Erythroblast (primary cell): ENCODE data around the gene GAB1.

Source experiments
- GATA1 ChIP-seq: IDR thresholded peaks from 2 replicates; pipeline ENCODE4 v1.6.1; 2011; ENCODE audit warnings: low read depth, mild to moderate bottlenecking, control low read depth, low read length, moderate library complexity
- POLR2A ChIP-seq: IDR thresholded peaks from 2 replicates; pipeline ENCODE4 v1.6.1; 2011; ENCODE audit warnings: mild to moderate bottlenecking, low read length

DNA sequence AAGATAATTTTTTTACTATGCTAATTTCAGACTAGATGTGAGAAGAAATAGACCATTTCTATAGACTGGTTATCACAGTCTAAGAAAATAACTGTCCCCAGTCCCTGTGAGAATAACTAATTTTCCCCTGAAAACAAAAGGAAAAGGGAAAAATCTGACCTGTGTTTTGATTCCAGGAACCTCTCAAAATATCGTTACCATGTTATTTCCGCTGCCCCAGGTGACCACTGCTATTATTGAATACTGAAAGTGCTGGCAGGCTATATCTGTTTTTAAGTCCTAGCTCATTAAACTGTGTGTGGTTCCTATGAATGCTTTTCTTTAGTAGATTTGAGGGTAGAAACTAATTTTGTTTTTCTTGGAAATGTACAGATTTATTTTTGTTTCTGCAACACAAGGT is 83.6 kb downstream of the GAB1 start:
- TF ChIP-seq POLR2A: no peak
- no peak for TF ChIP-seq GATA1
